ENCODE data around the gene NCKAP1.
"Not testable (repeated sequence)": the region's sequence is repeated elsewhere in the genome, so short reads cannot be mapped to it uniquely, and the experiment has no call there.

The NCKAP1 gene

GRCh38 chr2:183010112-183010511 is 28.1 kb downstream of the NCKAP1 start:
- in situ Hi-C loops (cut with MboI; ENCODE audit: low sequenced_read_pairs), result no loop called here

- in situ Hi-C loops (cut with MboI; ENCODE audit: low sequenced_read_pairs), result no loop called here
These were observed 28.9 kb downstream of the NCKAP1 start for GRCh38 chr2:183009249-183009899.

GRCh38 chr2:183001948-183002347 is 36.3 kb downstream of the NCKAP1 start:
- in situ Hi-C loops (cut with MboI; ENCODE audit: low sequenced_read_pairs), result no loop called here

- in situ Hi-C loops (cut with MboI; ENCODE audit: low sequenced_read_pairs), result no loop called here
These were observed 37.4 kb downstream of the NCKAP1 start for GRCh38 chr2:183000846-183001245.

GRCh38 chr2:182999348-183000028 is 38.8 kb downstream of the NCKAP1 start:
- in situ Hi-C loops (cut with MboI; ENCODE audit: low sequenced_read_pairs), result loop anchor here (25.0 kb wide), 1 partner anchor 812 kb away; no protein-coding TSS in a partner anchor

- in situ Hi-C loops (cut with MboI; ENCODE audit: low sequenced_read_pairs), result loop anchor here (25.0 kb wide), 1 partner anchor 807 kb away; no protein-coding TSS in a partner anchor
These were observed 43.9 kb downstream of the NCKAP1 start for GRCh38 chr2:182994228-182994912.

- in situ Hi-C loops (cut with MboI; ENCODE audit: low sequenced_read_pairs), result loop anchor here (25.0 kb wide), 1 partner anchor 796 kb away; no protein-coding TSS in a partner anchor
These were observed 55.3 kb downstream of the NCKAP1 start for GRCh38 chr2:182982941-182983340.

GRCh38 chr2:182981475-182981874 is 56.8 kb downstream of the NCKAP1 start:
- in situ Hi-C loops (cut with MboI; ENCODE audit: low sequenced_read_pairs), result loop anchor here (25.0 kb wide), 1 partner anchor 794 kb away; no protein-coding TSS in a partner anchor

GRCh38 chr2:182980652-182981051 is 57.6 kb downstream of the NCKAP1 start:
- in situ Hi-C loops (cut with MboI; ENCODE audit: low sequenced_read_pairs), result loop anchor here (25.0 kb wide), 1 partner anchor 793 kb away; no protein-coding TSS in a partner anchor

- in situ Hi-C loops (cut with MboI; ENCODE audit: low sequenced_read_pairs), result loop anchor here (25.0 kb wide), 1 partner anchor 793 kb away; no protein-coding TSS in a partner anchor
These were observed 58.1 kb downstream of the NCKAP1 start for GRCh38 chr2:182980115-182980514.

GRCh38 chr2:182977463-182977862 is 60.8 kb downstream of the NCKAP1 start:
- in situ Hi-C loops (cut with MboI; ENCODE audit: low sequenced_read_pairs), result loop anchor here (25.0 kb wide), 1 partner anchor 790 kb away; no protein-coding TSS in a partner anchor

- in situ Hi-C loops (cut with MboI; ENCODE audit: low sequenced_read_pairs), result no loop called here
These were observed 64.6 kb downstream of the NCKAP1 start for GRCh38 chr2:182973441-182974352.

- in situ Hi-C loops (cut with MboI; ENCODE audit: low sequenced_read_pairs), result no loop called here
These were observed 65.7 kb downstream of the NCKAP1 start for GRCh38 chr2:182972548-182972942.

- in situ Hi-C loops (cut with MboI; ENCODE audit: low sequenced_read_pairs), result no loop called here
These were observed 66.3 kb downstream of the NCKAP1 start for GRCh38 chr2:182971820-182972547.

GRCh38 chr2:182970486-182970885 is 67.8 kb downstream of the NCKAP1 start:
- in situ Hi-C loops (cut with MboI; ENCODE audit: low sequenced_read_pairs), result no loop called here

GRCh38 chr2:182968493-182968892 is 69.8 kb downstream of the NCKAP1 start:
- in situ Hi-C loops (cut with MboI; ENCODE audit: low sequenced_read_pairs), result no loop called here

- in situ Hi-C loops (cut with MboI; ENCODE audit: low sequenced_read_pairs), result not testable (repeated sequence)
These were observed 71.9 kb downstream of the NCKAP1 start for GRCh38 chr2:182966356-182966755.

GRCh38 chr2:182962641-182963040 is 75.6 kb downstream of the NCKAP1 start:
- in situ Hi-C loops (cut with MboI; ENCODE audit: low sequenced_read_pairs), result no loop called here

GRCh38 chr2:182960869-182961268 is 77.4 kb downstream of the NCKAP1 start:
- in situ Hi-C loops (cut with MboI; ENCODE audit: low sequenced_read_pairs), result not testable (repeated sequence)

GRCh38 chr2:182954789-182955188 is 83.5 kb downstream of the NCKAP1 start:
- in situ Hi-C loops (cut with MboI; ENCODE audit: low sequenced_read_pairs), result no loop called here
